ENCODE results near the gene UNC5B.

UNC5B gene

DNA sequence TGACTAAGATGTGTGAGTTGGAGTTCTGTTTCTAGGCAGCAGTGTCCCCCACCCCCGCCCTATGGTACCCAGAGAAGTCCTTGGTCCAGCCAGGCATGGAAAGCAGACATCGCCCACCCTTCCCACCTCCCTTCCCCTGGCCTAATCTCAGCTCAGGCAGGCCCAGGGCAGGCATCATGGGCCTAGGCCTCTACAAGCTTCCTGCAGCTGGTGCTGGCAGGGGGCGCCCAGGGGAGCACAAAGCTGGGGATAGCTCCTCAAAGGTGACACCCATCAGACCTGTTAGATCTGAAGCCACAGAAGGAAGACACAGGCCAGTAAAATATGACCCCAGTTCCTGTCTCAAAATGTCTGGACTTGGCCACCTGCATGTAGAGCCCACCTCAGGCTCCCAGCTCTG lies 18.9 kb upstream of the UNC5B start:
- TF ChIP-seq, protein P1, sequence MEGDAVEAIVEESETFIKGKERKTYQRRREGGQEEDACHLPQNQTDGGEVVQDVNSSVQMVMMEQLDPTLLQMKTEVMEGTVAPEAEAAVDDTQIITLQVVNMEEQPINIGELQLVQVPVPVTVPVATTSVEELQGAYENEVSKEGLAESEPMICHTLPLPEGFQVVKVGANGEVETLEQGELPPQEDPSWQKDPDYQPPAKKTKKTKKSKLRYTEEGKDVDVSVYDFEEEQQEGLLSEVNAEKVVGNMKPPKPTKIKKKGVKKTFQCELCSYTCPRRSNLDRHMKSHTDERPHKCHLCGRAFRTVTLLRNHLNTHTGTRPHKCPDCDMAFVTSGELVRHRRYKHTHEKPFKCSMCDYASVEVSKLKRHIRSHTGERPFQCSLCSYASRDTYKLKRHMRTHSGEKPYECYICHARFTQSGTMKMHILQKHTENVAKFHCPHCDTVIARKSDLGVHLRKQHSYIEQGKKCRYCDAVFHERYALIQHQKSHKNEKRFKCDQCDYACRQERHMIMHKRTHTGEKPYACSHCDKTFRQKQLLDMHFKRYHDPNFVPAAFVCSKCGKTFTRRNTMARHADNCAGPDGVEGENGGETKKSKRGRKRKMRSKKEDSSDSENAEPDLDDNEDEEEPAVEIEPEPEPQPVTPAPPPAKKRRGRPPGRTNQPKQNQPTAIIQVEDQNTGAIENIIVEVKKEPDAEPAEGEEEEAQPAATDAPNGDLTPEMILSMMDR (IDR thresholded peaks at IDR 0.05; ENCODE audit: low read depth, low read length, missing control alignments) = no peak
- in situ Hi-C loops (cut with HindIII; ENCODE audit: low sequenced_read_pairs) = no loop called here
- H3K4me3 ChIP-seq (ENCODE audit: low read depth, low read length) = no peak overlapping the region
- DNase-seq (ENCODE audit: low read depth) = no peak

- no peak for DNase-seq (ENCODE audit: low read depth)
- TF ChIP-seq, protein P1 (IDR thresholded peaks at IDR 0.05; ENCODE audit: low read depth, low read length, missing control alignments) = no peak
- in situ Hi-C loops (cut with HindIII; ENCODE audit: low sequenced_read_pairs) = no loop called here
- no peak overlapping the region for H3K4me3 ChIP-seq (ENCODE audit: low read depth, low read length)
These were observed 14.4 kb upstream of the UNC5B start for GRCh38 chr10:71197955-71198354.

GRCh38 chr10:71201849-71202248 lies 10.5 kb upstream of the UNC5B start:
- DNase-seq (ENCODE audit: low read depth) = no peak
- in situ Hi-C loops (cut with HindIII; ENCODE audit: low sequenced_read_pairs) = no loop called here
- H3K4me3 ChIP-seq (ENCODE audit: low read depth, low read length) = no peak overlapping the region
- TF ChIP-seq, protein P1 (IDR thresholded peaks at IDR 0.05; ENCODE audit: low read depth, low read length, missing control alignments) = no peak

GRCh38 chr10:71202314-71202713 lies 10.1 kb upstream of the UNC5B start:
- DNase-seq (ENCODE audit: low read depth) = no peak
- in situ Hi-C loops (cut with HindIII; ENCODE audit: low sequenced_read_pairs) = no loop called here
- no peak overlapping the region for H3K4me3 ChIP-seq (ENCODE audit: low read depth, low read length)
- TF ChIP-seq, protein P1 (IDR thresholded peaks at IDR 0.05; ENCODE audit: low read depth, low read length, missing control alignments) = no peak

- no peak overlapping the region for H3K4me3 ChIP-seq (ENCODE audit: low read depth, low read length)
- in situ Hi-C loops (cut with HindIII; ENCODE audit: low sequenced_read_pairs) = no loop called here
- DNase-seq (ENCODE audit: low read depth) = no peak
- TF ChIP-seq, protein P1 (IDR thresholded peaks at IDR 0.05; ENCODE audit: low read depth, low read length, missing control alignments) = no peak
These were observed 9.2 kb upstream of the UNC5B start for GRCh38 chr10:71203124-71203523.

DNA sequence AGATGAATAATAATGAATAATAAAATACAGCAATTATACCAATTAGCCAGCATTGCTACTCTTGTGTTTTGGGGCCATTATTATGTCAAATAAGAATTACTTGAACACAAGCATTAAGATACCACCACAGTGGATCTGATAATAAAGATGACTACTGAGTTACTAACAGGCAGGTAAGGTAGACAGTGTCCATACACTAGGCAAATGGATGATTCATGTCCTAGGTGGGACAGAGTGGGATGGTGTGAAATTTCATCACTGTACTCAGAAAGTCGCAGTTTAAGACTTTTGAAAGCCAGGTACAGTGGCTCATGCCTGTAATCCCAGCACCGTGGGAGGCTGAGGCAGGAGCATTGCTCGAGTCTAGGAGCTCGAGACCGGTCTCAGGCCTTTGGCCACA lies 8.7 kb upstream of the UNC5B start:
- in situ Hi-C loops (cut with HindIII; ENCODE audit: low sequenced_read_pairs) = no loop called here
- TF ChIP-seq, protein P1 (IDR thresholded peaks at IDR 0.05; ENCODE audit: low read depth, low read length, missing control alignments) = no peak
- DNase-seq (ENCODE audit: low read depth) = no peak
- H3K4me3 ChIP-seq (ENCODE audit: low read depth, low read length) = no peak overlapping the region

DNA sequence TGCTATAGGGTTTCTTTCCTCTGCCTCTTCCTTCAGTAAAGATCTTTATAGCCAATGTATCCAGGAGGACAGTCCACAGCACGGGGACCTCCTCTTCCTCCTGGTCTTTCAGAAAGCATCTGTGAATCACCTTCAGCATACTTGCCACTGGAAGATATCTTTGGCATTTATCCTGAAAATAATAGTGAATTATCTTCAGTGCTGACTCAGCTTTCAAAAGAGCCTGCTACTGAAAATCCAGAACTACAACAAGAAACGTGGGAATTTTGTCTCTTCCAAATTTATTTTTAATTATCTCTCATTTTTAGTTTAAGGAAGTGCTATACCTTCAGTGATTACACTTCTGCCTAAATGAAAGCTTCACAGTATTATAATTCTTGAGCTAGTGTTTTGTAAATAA lies 7.6 kb upstream of the UNC5B start:
- H3K4me3 ChIP-seq (ENCODE audit: low read depth, low read length) = no peak overlapping the region
- TF ChIP-seq, protein P1 (IDR thresholded peaks at IDR 0.05; ENCODE audit: low read depth, low read length, missing control alignments) = no peak
- in situ Hi-C loops (cut with HindIII; ENCODE audit: low sequenced_read_pairs) = no loop called here
- DNase-seq (ENCODE audit: low read depth) = no peak
